ENCODE results near the gene DRC3.
A peak's percentile ranks its signal among the peaks of the same experiment; 100 is the strongest.
"Not testable (repeated sequence)": the region's sequence is repeated elsewhere in the genome, so short reads cannot be mapped to it uniquely, and the experiment has no call there.

The DRC3 gene

GRCh38 chr17:17935321-17936271 lies 37.1 kb upstream of the DRC3 start:
- H3K9me3 Mint-ChIP-seq: no peaks in the 10 kb centered on the region
- H3K27me3 Mint-ChIP-seq: no peaks in the 10 kb centered on the region
- H3K4me3 Mint-ChIP-seq: no peak overlapping the region
- intact Hi-C loops (cut with micrococcal nuclease): no loop called here
- H3K27ac Mint-ChIP-seq: peak overlapping the region; percentile 2
- H3K4me1 Mint-ChIP-seq (ENCODE audit: low read depth): peaks cover 58% of the 10 kb centered on the region
- H3K36me3 Mint-ChIP-seq (ENCODE audit: low read depth): no peaks in the 10 kb centered on the region

GRCh38 chr17:17937201-17937853 lies 35.3 kb upstream of the DRC3 start:
- Mint-ChIP-seq H3K9me3 (no peaks in the 10 kb centered on the region), H3K27ac (no peak overlapping the region), H3K4me3 (no peak overlapping the region), H3K4me1 (ENCODE audit: low read depth) (peaks cover 58% of the 10 kb centered on the region), H3K36me3 (ENCODE audit: low read depth) (no peaks in the 10 kb centered on the region), H3K27me3 (no peaks in the 10 kb centered on the region)
- intact Hi-C loops (cut with micrococcal nuclease): no loop called here

- Mint-ChIP-seq H3K27ac (no peak overlapping the region), H3K27me3 (no peaks in the 10 kb centered on the region), H3K4me3 (no peak overlapping the region), H3K4me1 (ENCODE audit: low read depth) (peaks cover 57% of the 10 kb centered on the region), H3K9me3 (no peaks in the 10 kb centered on the region), H3K36me3 (ENCODE audit: low read depth) (no peaks in the 10 kb centered on the region)
- intact Hi-C loops (cut with micrococcal nuclease): no loop called here
Measured at GRCh38 chr17:17937958-17938357, 34.7 kb upstream of the DRC3 start.

DNA sequence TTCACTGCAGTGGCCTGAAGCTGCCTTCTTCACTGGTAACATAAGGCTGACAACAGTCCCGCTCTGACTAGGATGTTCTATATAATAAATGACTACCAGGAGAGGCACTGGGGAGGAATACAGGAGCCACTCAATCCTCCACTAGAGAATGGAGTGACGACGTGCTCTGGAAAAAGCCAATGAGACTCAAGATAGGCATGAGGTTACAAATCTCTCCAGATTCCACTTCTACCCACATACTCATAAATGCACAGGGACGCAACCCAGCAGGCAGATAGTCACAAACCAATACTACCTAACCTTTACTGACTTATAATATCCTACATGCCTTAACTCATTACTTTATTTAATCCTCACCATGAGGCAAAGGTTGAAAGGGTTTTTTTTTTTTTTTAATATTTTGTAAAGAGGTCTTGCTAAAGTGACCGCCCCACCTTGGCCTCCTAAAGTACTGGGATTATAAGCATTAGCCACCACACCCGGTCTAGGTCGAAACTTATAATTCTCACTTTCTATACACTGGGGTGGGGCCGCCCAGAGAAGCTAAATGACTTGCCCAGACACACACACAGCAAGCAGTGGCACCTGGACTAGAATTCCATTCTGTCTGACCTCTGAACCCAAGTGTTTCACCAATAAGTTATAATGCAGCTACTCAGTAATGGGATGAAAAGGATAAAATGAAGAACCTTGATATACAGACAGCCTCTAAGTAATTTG lies 34.1 kb upstream of the DRC3 start:
- no peaks in the 10 kb centered on the region for H3K9me3 Mint-ChIP-seq
- H3K4me1 Mint-ChIP-seq (ENCODE audit: low read depth): peaks cover 57% of the 10 kb centered on the region
- intact Hi-C loops (cut with micrococcal nuclease): no loop called here
- no peaks in the 10 kb centered on the region for H3K36me3 Mint-ChIP-seq (ENCODE audit: low read depth)
- H3K27me3 Mint-ChIP-seq: no peaks in the 10 kb centered on the region
- no peak overlapping the region for H3K27ac Mint-ChIP-seq
- H3K4me3 Mint-ChIP-seq: no peak overlapping the region

GRCh38 chr17:17939941-17940340 lies 32.7 kb upstream of the DRC3 start:
- H3K27me3 Mint-ChIP-seq; H3K9me3 Mint-ChIP-seq; intact Hi-C loops (cut with micrococcal nuclease); H3K4me3 Mint-ChIP-seq; H3K27ac Mint-ChIP-seq; H3K36me3 Mint-ChIP-seq (ENCODE audit: low read depth): not testable (repeated sequence)
- H3K4me1 Mint-ChIP-seq (ENCODE audit: low read depth): peaks cover 53% of the 10 kb centered on the region

DNA sequence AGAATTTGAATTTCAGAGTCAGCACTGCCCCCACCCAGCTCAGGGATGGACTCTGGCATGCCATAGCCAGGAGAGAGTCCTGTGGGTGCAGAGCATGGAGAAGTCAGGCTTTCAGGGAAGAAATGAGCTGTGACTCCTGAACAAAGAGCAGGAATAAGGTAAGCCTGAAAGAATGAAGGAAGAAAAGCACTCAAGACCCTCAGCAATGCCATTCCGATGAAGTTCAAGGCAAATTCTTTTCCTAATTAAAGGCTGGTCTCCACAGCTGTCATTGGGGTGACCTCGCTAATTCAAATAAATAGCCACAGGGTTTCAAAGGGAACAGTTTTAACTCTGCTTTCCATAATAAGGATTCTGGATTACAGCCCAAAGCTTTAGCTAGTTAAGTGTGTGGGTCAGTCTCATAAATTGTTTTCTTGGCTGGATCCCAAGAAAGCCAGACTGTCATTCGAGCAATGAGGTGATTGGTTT lies 32.2 kb upstream of the DRC3 start:
- peaks cover 48% of the 10 kb centered on the region for H3K4me1 Mint-ChIP-seq (ENCODE audit: low read depth)
- H3K36me3 Mint-ChIP-seq (ENCODE audit: low read depth): no peaks in the 10 kb centered on the region
- H3K27me3 Mint-ChIP-seq: no peaks in the 10 kb centered on the region
- H3K4me3 Mint-ChIP-seq: no peak overlapping the region
- intact Hi-C loops (cut with micrococcal nuclease): no loop called here
- no peaks in the 10 kb centered on the region for H3K9me3 Mint-ChIP-seq
- no peak overlapping the region for H3K27ac Mint-ChIP-seq

DNA sequence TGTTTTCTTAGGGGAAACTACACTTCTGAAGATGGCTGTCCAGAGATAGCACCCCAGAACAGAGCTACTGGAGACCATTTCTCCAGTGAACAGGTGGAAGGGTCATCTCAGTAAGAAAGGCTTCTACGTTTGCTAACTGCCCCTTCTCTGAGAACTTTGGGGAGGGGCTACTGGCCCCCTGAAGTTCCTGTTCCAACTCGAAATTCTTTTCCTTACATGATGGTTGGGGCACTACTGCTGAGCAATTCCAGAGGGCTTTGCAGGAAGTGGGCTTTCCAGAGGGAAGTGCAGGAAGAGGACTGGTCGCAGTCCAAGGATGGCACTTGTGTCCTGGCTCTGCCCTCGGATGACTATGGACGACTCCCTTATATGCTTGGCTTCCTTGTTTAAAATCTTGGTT lies 31.6 kb upstream of the DRC3 start:
- Mint-ChIP-seq H3K36me3 (ENCODE audit: low read depth) (no peaks in the 10 kb centered on the region), H3K4me3 (no peak overlapping the region), H3K9me3 (no peaks in the 10 kb centered on the region), H3K27ac (no peak overlapping the region), H3K4me1 (ENCODE audit: low read depth) (peaks cover 42% of the 10 kb centered on the region), H3K27me3 (no peaks in the 10 kb centered on the region)
- intact Hi-C loops (cut with micrococcal nuclease): no loop called here

GRCh38 chr17:17942846-17943245 lies 29.8 kb upstream of the DRC3 start:
- Mint-ChIP-seq H3K36me3 (ENCODE audit: low read depth) (no peaks in the 10 kb centered on the region), H3K4me1 (ENCODE audit: low read depth) (peaks cover 31% of the 10 kb centered on the region), H3K9me3 (no peaks in the 10 kb centered on the region), H3K4me3 (no peak overlapping the region), H3K27me3 (no peaks in the 10 kb centered on the region), H3K27ac (no peak overlapping the region)
- intact Hi-C loops (cut with micrococcal nuclease): no loop called here

GRCh38 chr17:17943281-17943984 lies 29.2 kb upstream of the DRC3 start:
- Mint-ChIP-seq H3K4me3 (no peak overlapping the region), H3K27ac (no peak overlapping the region), H3K27me3 (no peaks in the 10 kb centered on the region), H3K9me3 (no peaks in the 10 kb centered on the region), H3K36me3 (ENCODE audit: low read depth) (no peaks in the 10 kb centered on the region), H3K4me1 (ENCODE audit: low read depth) (peaks cover 26% of the 10 kb centered on the region)
- intact Hi-C loops (cut with micrococcal nuclease): no loop called here

DNA sequence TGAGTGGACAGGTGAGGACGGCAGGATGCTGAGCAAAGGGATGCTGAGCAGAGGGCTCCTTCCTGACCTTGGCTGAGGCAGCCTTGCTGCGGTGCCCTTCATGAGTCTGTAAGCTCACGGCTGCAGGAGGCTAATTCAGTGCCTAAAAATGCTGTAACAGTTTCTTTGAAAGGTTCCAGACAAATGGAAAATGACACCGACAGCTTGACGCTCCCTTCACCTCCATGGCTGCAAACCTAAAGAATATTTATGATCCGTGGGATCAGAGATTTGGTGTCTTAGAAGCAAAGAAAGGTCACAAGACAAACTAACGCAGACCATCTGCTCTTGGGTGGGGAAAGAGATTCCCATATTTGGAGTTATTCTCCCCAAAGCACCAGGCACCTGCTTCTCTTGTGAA lies 28.4 kb upstream of the DRC3 start:
- Mint-ChIP-seq H3K4me1 (ENCODE audit: low read depth) (peaks cover 26% of the 10 kb centered on the region), H3K36me3 (ENCODE audit: low read depth) (no peaks in the 10 kb centered on the region), H3K27ac (no peak overlapping the region), H3K9me3 (no peaks in the 10 kb centered on the region), H3K27me3 (no peaks in the 10 kb centered on the region), H3K4me3 (no peak overlapping the region)
- intact Hi-C loops (cut with micrococcal nuclease): no loop called here

DNA sequence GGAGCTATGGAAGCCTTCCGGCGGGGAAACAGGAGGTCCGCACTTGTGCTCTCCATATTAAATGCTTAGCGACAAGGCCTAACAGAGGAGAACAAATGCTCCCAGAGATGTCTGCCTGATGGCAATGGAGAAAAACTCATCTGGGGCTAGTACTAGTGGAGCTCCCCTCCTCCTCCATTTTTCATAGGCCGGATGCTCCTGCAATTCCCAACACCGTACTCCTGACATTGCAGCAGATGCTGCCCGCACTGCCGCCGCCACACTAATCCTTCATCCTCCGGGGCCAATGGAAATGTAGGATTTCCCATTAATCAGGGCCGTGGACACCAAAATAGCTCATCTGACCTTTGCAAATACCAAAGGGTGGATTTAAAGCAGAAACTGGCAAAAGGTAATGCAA lies 27.9 kb upstream of the DRC3 start:
- Mint-ChIP-seq H3K4me3 (no peak overlapping the region), H3K9me3 (no peaks in the 10 kb centered on the region), H3K4me1 (ENCODE audit: low read depth) (peaks cover 25% of the 10 kb centered on the region), H3K36me3 (ENCODE audit: low read depth) (no peaks in the 10 kb centered on the region), H3K27ac (no peak overlapping the region), H3K27me3 (no peaks in the 10 kb centered on the region)
- intact Hi-C loops (cut with micrococcal nuclease): no loop called here

DNA sequence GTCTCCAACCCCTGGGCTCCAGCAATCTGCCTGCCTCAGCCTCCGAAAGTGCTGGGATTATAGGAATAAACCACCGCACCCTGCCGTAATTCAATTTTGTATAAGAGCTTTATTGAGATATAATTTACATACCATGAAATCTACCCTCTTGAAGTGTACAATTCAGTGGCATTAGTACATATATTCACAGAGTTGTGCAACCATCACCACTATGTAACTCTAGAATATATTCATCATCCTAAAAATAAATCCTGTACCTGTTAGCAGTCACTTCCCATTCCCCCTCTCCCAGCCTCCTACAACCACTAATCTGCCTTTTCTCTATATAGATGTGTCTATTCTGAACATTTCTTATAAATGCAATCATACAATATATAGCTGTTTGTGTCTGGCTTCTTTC lies 26.6 kb upstream of the DRC3 start:
- Mint-ChIP-seq H3K27me3 (no peaks in the 10 kb centered on the region), H3K36me3 (ENCODE audit: low read depth) (no peaks in the 10 kb centered on the region), H3K27ac (no peak overlapping the region), H3K4me1 (ENCODE audit: low read depth) (peaks cover 22% of the 10 kb centered on the region), H3K4me3 (no peak overlapping the region), H3K9me3 (no peaks in the 10 kb centered on the region)
- intact Hi-C loops (cut with micrococcal nuclease): no loop called here

- H3K9me3 Mint-ChIP-seq: no peaks in the 10 kb centered on the region
- no peaks in the 10 kb centered on the region for H3K36me3 Mint-ChIP-seq (ENCODE audit: low read depth)
- H3K27me3 Mint-ChIP-seq: no peaks in the 10 kb centered on the region
- H3K4me1 Mint-ChIP-seq (ENCODE audit: low read depth): peaks cover 22% of the 10 kb centered on the region
- H3K27ac Mint-ChIP-seq: no peak overlapping the region
- H3K4me3 Mint-ChIP-seq: no peak overlapping the region
- intact Hi-C loops (cut with micrococcal nuclease): no loop called here
Measured at GRCh38 chr17:17947309-17947708, 25.4 kb upstream of the DRC3 start.

All from dendritic cell treated with granulocyte-macrophage colony-stimulating factor and Interleukin-4, amounts not matched to agents 40 ng/mL and 50 ng/mL, for 4 days (primary cell).